GM21737 (cell line): ENCODE measurements around the gene PEX11B.
"Not testable (repeated sequence)": the region's sequence is repeated elsewhere in the genome, so short reads cannot be mapped to it uniquely, and the experiment has no call there.

Experiments
- ATAC-seq: cut with Tn5 transposase; IDR thresholded peaks from one replicate; pipeline ENCODE4 v1.9.1; 2021; ENCODE audit warnings: mild to moderate bottlenecking, moderate library complexity; ENCODE audit not compliant: unreplicated experiment

The PEX11B gene

GRCh38 chr1:145953861-145954260, 35.3 kb upstream of the PEX11B start:
- no peak for ATAC-seq

DNA sequence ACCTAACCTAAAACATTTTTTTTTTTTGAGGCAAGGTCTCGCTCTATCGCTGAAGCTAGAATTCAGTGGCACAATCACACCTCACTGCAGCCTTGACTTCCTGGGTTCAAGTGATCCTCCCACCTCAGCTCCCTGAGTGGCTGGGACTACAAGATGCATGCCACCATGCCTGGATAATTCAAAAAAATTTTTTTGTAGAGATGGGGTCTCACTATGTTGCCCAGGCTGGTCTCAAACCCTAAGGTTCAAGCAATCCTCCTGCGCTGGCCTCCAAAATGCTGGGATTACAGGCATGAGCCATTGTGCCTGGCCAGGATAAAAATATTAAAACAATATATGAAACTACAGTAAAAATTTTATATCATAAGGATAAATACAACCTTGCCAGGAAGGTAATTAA, 34.4 kb upstream of the PEX11B start:
- ATAC-seq: no peak

- ATAC-seq: no peak
These were observed 33.0 kb upstream of the PEX11B start for GRCh38 chr1:145951526-145951925.

DNA sequence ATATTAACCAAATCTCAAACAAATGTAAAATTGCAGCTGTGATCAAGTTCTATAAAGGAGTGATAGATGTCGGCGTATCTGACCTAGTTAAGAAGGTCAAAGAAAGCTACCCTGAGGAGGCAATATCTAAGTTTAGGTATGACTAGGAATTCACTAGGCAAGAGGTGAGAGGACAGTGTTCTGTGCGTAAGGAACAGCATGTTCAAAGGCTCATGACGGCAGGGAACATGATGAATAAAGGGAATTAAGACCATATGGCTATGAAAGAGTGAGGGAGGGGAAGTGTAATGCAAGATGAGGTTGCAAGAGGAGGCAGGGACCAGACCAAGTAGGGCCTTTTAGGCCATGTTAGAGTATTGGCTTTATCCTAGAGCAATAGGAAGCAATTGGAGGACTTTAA, 30.7 kb upstream of the PEX11B start:
- no peak for ATAC-seq

DNA sequence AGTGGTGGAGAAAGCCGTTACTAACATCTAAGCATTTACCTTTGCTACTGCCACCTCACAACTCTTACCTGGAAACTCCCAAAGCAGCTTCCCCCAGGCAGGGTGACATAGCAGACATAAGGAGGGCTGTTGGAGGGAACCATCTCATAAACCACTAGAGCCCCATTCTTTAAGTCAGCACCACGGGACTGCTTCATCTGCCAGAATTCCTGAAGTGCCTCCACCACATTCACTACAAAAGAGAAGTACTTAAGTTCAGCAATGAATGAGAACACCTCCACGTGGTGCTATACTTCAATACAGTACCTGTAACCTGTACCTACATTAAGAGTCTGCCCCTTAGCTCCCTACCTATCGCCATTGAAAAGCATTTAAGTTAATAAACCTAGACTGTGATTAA, 29.0 kb upstream of the PEX11B start:
- ATAC-seq: no peak

DNA sequence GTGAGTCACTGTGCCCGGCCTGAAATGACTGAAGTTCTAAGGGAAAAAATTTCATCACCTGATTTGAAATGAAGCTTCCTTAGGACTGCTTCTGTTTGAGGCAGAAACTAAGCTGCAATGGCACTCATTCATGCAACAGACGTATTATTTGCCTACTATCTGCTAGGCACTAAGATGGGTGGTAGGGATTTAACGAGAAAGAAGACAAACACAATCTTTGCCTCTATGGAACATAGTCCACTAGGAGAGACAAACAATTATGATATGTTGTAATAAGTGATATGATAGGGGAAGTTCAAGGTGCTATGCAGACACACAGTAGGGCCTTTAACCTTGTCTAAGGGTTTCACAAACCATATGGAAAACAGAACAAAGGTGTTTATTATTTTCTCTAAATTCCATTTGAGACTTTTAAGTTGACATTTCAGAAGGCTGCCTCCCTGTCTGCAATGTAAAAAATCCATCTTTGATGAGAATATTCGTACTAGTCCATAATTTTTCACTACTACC, 28.0 kb upstream of the PEX11B start:
- no peak for ATAC-seq

DNA sequence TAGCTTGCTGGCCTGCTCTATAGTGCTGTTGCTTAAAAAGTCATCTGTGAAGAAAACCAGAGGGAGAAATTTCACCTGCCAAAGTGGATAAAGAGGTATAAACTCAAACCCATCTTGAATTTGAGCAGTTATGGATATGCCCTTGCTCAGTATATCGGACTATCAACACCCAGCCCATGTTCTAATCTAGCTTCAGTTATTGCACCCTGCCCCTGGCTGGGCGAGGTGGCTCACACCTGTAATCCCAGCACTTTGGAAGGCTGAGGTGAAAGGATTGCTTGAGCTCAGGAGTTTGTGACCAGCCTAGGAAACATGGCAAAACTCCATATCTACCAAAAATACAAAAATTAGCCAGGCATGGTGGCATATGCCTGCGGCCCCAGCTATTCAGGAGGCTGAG, 26.0 kb upstream of the PEX11B start:
- ATAC-seq: no peak

DNA sequence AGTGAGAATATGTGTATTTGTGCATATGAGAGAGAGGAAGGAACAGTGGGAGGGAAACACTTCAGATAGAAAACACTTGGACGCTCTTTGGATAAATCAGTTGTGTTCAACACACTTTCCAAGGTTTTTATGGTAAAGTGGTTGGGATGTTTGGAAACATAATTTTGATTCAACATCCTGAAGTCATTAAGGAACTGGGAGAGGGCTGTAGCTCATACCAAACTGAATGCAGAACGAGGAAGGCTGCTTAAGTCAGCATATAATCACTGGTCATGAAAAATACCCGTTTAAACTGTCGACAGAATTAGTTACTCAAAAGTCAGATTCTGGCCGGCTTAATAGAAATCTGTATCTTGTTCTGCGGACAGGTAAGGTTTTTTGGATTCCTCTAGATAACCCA, 24.4 kb upstream of the PEX11B start:
- ATAC-seq: no peak

- ATAC-seq: no peak
These were observed 23.9 kb upstream of the PEX11B start for GRCh38 chr1:145942405-145942804.

DNA sequence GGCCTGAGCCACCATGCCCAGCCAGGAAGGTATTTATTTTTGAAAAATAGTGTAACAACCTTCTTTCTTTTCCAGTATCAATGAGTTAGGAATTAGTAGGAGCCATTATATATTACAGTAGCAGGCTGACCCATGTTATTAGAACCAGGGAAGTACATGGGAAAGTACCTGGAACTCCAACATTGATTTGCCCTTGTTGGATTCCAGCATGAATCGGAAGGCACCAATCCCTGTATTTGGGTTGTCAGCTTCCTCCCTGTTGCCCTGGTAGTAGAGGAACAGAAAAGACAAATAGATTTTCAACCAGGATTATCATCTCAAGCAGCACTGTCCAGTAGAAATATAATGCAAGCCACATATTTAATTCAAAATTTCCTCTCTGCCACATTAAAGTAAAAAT, 18.9 kb upstream of the PEX11B start:
- ATAC-seq: no peak

DNA sequence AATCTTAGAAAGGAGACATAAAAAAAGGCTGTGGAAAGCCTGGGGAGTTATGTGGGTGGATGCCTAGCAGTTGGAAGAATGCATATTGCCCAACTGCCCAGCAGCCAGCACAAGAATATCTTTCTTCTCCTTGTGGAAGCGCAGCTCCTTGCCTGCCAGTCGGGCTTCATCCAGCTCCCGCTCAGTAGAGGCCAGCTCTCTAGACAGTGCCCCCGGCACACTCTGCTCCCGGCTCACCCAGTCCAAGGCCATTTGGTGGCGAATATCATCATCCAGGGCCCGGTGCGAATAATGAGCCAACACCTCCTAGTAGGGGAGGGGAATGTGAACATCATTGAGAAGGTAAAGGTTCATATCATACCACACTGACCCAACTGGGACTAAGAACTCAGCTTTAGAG, 17.7 kb upstream of the PEX11B start:
- ATAC-seq: no peak

GRCh38 chr1:145935708-145936107, 17.2 kb upstream of the PEX11B start:
- ATAC-seq: no peak

DNA sequence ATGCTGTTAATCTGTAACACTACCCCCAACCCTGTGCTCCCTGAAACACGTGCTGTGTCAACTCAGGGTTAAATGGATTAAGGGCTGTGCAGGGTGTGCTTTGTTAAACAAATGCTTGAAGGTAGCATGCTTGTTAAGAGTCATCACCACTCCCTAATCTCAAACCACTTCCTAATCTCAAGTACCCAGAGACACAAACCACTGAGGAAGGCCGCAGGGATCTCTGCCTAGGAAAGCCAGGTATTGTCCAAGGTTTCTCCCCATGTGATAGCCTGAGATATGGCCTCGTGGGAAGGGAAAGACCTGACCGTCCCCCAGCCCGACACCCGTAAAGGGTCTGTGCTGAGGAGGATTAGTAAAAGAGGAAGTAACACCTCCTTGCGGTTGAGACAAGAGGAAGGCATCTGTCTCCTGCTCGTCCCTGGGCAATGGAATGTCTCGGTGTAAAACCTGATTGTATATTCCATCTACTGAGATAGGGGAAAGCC, 14.0 kb upstream of the PEX11B start:
- ATAC-seq: not testable (repeated sequence)

GRCh38 chr1:145927916-145928643, 9.6 kb upstream of the PEX11B start:
- ATAC-seq: no peak

- ATAC-seq: peak; percentile 95
These were observed 8.8 kb upstream of the PEX11B start, which contains the start of gene RBM8A for GRCh38 chr1:145927063-145927886. RBM8A (minus strand) TSS chr1:145927484; CDS start chr1:145927426, 58 bp downstream.

DNA sequence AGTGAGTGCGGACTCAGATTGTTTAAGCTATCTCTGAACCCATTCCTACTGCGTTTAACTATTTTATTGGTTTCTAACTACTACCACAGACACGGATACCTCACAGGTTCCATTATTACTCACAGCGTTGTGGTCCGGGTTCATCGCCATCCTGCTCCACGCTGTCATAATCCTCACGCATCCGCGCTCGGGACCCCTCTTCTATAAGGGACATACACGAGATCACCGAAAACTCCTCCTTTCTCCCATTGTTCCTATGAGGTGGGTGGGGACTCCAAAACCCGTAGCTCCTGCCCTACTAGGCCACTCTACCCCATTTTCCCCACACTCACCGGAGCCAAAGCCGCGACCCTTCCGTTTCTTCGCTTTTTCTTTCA, 8.2 kb upstream of the PEX11B start:
- ATAC-seq: no peak

GRCh38 chr1:145922266-145922665, 3.7 kb upstream of the PEX11B start:
- no peak for ATAC-seq

DNA sequence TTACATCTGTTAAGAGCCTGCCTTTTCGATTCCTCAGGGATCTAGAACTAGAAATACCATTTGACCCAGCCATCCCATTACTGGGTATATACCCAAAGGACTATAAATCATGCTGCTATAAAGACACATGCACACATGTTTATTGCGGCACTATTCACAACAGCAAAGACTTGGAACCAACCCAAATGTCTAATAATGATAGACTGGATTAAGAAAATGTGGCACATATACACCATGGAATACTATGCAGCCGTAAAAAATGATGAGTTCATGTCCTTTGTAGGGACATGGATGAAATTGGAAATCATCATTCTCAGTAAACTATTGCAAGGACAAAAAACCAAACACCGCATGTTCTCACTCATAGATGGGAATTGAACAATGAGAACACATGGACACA, 1.8 kb upstream of the PEX11B start:
- not testable (repeated sequence) for ATAC-seq

DNA sequence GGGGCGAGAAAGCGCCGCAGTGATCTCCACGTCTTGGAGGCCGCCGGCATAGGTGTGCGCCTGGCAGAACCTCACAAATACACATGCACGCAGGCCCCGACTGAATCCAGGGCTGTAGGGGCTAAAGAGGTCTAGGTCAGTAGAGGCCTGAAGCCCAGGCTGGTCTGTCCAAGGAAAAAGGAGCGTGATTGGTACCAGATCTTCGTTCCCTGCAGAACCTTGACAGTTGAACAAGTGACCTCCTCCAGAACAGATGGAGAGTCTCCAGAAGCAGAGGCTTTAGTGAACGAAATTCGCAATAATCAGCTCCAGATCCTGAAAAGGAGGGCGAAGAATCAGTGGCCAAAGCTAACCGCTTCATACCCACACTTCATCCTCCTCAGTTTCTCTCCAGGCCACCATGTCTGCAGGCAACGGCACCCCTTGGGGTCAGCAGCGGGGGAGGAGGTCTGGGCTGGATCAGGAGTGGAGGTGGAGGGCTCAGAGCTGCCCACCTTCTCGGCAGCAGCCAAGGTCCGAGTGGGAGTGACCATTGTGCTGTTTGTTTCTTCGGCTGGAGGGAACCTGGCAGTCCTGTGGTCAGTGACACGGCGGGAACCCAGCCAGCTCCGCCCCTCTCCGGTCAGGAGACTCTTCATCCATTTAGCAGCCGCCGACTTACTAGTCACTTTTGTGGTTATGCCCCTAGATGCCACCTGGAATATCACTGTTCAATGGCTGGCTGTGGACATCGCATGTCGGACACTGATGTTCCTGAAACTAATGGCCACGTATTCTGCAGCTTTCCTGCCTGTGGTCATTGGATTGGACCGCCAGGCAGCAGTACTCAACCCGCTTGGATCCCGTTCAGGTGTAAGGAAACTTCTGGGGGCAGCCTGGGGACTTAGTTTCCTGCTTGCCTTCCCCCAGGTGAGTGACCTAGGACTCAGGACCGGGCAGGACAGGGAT, 749 bp upstream of the PEX11B start:
- ATAC-seq: peak; percentile 72

DNA sequence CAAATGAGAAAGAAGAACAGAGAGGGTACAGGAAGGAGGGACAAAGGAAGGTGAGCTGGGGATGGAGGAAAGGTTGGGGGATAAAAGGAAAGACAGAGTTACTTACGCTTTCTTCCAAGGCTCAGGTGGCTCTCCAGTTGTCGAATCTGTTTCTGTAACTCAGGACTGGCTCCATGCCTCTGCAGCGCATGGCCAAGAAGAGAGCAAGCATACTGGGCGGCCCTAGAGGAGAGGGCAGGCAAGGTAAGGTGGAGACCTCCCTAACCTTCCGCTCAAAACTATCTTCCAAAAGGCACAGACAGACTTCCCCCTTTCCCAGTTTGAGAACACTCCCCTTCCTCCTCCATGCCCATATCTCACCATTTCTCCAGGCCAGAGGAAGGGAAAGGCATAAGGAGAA, 922 bp downstream of the PEX11B start:
- ATAC-seq: no peak

- ATAC-seq: no peak
These were observed 1.8 kb downstream of the PEX11B start for GRCh38 chr1:145916745-145917144.
